Nephron (organoid): ENCODE measurements around the gene SARS2.
"Not testable (repeated sequence)": the region's sequence is repeated elsewhere in the genome, so short reads cannot be mapped to it uniquely, and the experiment has no call there.

ENCODE experiments used
- H3K27ac Mint-ChIP-seq, 3 experiments: 2 replicates each; pipeline ENCODE4 v1.8.0; 2020; ENCODE audit warnings: mixed read lengths in 3 of 3, mild to moderate bottlenecking in 2 of 3, moderate library complexity in 1 of 3
- H3K27me3 Mint-ChIP-seq: 2 replicates; pipeline ENCODE4 v1.8.0; 2021; ENCODE audit warnings: low read depth, mild to moderate bottlenecking, moderate library complexity, mixed read lengths
- H3K36me3 Mint-ChIP-seq: 2 replicates; pipeline ENCODE4 v1.8.0; 2020; ENCODE audit warnings: low read depth, mixed read lengths
- H3K4me1 Mint-ChIP-seq: 2 replicates; pipeline ENCODE4 v1.8.0; 2020; ENCODE audit warnings: mixed read lengths
- H3K4me3 Mint-ChIP-seq, 3 experiments: 2 replicates each; pipeline ENCODE4 v1.8.0; 2020; ENCODE audit warnings: mild to moderate bottlenecking in 3 of 3, mixed read lengths in 3 of 3, moderate library complexity in 2 of 3
- H3K9me3 Mint-ChIP-seq: 2 replicates; pipeline ENCODE4 v1.8.0; 2020; ENCODE audit warnings: mixed read lengths
- CTCF ChIP-seq, 3 experiments: fragments of 200-600 bp; sonication (generic); IDR thresholded peaks; one replicate each; pipeline ENCODE4 v1.5.0; 2021; ENCODE audit warnings: antibody characterized with exemption in 3 of 3; ENCODE audit not compliant: unreplicated experiment in 3 of 3

SARS2 gene

GRCh38 chr19:38975214-38975860 is 44.8 kb upstream of the SARS2 start, which contains the start of gene FBXO17:
TSS of gene FBXO17 (minus strand) at chr19:38975742. CDS start at chr19:38950319, 25,423 bp downstream.
- H3K4me1 Mint-ChIP-seq = peaks cover 41% of the 10 kb centered on the region
- H3K27me3 Mint-ChIP-seq = no peaks in the 10 kb centered on the region
- peaks cover 20% of the 10 kb centered on the region for H3K36me3 Mint-ChIP-seq

GRCh38 chr19:38974624-38975213 is 44.2 kb upstream of the SARS2 start:
- peak overlapping the region; percentile 99 for H3K27ac Mint-ChIP-seq
- peaks cover 41% of the 10 kb centered on the region for H3K4me1 Mint-ChIP-seq
- H3K4me3 Mint-ChIP-seq = peak overlapping the region; percentile 93 to 99 (median 96)
- no peak for TF ChIP-seq CTCF (IDR thresholded peaks at IDR 0.05; ENCODE audit: unreplicated experiment in 3 of 3)
- peaks cover 21% of the 10 kb centered on the region for H3K36me3 Mint-ChIP-seq
- H3K27me3 Mint-ChIP-seq = no peaks in the 10 kb centered on the region
- H3K9me3 Mint-ChIP-seq = no peaks in the 10 kb centered on the region

More at GRCh38 chr19:38975214-38975860, 44.8 kb upstream of the SARS2 start, which contains the start of gene FBXO17:
- peak within 1 kb of the TSS; percentile 99 for H3K27ac Mint-ChIP-seq
- peak within 1 kb of the TSS; percentile 93 to 99 (median 96) for H3K4me3 Mint-ChIP-seq
- TF ChIP-seq CTCF (IDR thresholded peaks at IDR 0.05; ENCODE audit: unreplicated experiment in 3 of 3) = no peak
- no peaks in the 10 kb centered on the region for H3K9me3 Mint-ChIP-seq

- peaks cover 28% of the 10 kb centered on the region for H3K36me3 Mint-ChIP-seq
- H3K4me3 Mint-ChIP-seq = peak overlapping the region in 2 of 3 experiments; percentile 37 to 57
- H3K4me1 Mint-ChIP-seq = peaks cover 29% of the 10 kb centered on the region
- peak overlapping the region in 1 of 3 experiments; percentile 76 for H3K27ac Mint-ChIP-seq
- no peaks in the 10 kb centered on the region for H3K9me3 Mint-ChIP-seq
- no peaks in the 10 kb centered on the region for H3K27me3 Mint-ChIP-seq
- no peak for TF ChIP-seq CTCF (IDR thresholded peaks at IDR 0.05; ENCODE audit: unreplicated experiment in 3 of 3)
Measured at GRCh38 chr19:38971672-38972071, 41.1 kb upstream of the SARS2 start.

- peaks cover 33% of the 10 kb centered on the region for H3K36me3 Mint-ChIP-seq
- peaks cover 21% of the 10 kb centered on the region for H3K4me1 Mint-ChIP-seq
- peak overlapping the region in 2 of 3 experiments; percentile 37 to 55 for H3K27ac Mint-ChIP-seq
- TF ChIP-seq CTCF (IDR thresholded peaks at IDR 0.05; ENCODE audit: unreplicated experiment in 3 of 3) = no peak
- peak overlapping the region in 2 of 3 experiments; percentile 32 to 62 for H3K4me3 Mint-ChIP-seq
- no peaks in the 10 kb centered on the region for H3K27me3 Mint-ChIP-seq
- no peaks in the 10 kb centered on the region for H3K9me3 Mint-ChIP-seq
Measured at GRCh38 chr19:38970664-38971532, 40.3 kb upstream of the SARS2 start.

GRCh38 chr19:38966149-38966548 is 35.6 kb upstream of the SARS2 start:
- not testable (repeated sequence) for H3K27me3 Mint-ChIP-seq

GRCh38 chr19:38964738-38965137 is 34.2 kb upstream of the SARS2 start:
- Mint-ChIP-seq H3K27me3 (no peaks in the 10 kb centered on the region), H3K27ac (peak overlapping the region in 1 of 3 experiments; percentile 72), H3K4me3 (no peak overlapping the region), H3K9me3 (no peaks in the 10 kb centered on the region), H3K4me1 (peaks cover 6% of the 10 kb centered on the region), H3K36me3 (peaks cover 32% of the 10 kb centered on the region)
- no peak for TF ChIP-seq CTCF (IDR thresholded peaks at IDR 0.05; ENCODE audit: unreplicated experiment in 3 of 3)

More at GRCh38 chr19:38966149-38966548, 35.6 kb upstream of the SARS2 start:
- peaks cover 39% of the 10 kb centered on the region for H3K36me3 Mint-ChIP-seq
- H3K4me1 Mint-ChIP-seq = peaks cover 10% of the 10 kb centered on the region
- H3K27ac Mint-ChIP-seq, H3K9me3 Mint-ChIP-seq, H3K4me3 Mint-ChIP-seq: not testable (repeated sequence)
